Effector memory CD4-positive, alpha-beta T cell (primary cell): Measurements from ENCODE around the gene TMEM185B.

Experiments used
- DNase-seq, 3 donors: peaks; one replicate each; pipeline ENCODE4 v3.0.0-alpha.2; 2020
- H3K27ac ChIP-seq: 2 replicates; pipeline ENCODE4 v1.7.0; 2013; ENCODE audit warnings: mild to moderate bottlenecking, low read length, moderate library complexity; ENCODE audit not compliant: insufficient read depth, poor library complexity, severe bottlenecking
- H3K27me3 ChIP-seq: replicated peaks from 2 replicates; pipeline ENCODE4 v1.7.0; 2013; ENCODE audit warnings: mild to moderate bottlenecking, low read length; ENCODE audit not compliant: insufficient read depth, control insufficient read depth, poor library complexity, severe bottlenecking
- H3K36me3 ChIP-seq: 2 replicates; pipeline ENCODE4 v1.7.0; 2013; ENCODE audit warnings: mild to moderate bottlenecking, low read length, moderate library complexity; ENCODE audit not compliant: control insufficient read depth, insufficient read depth
- H3K4me1 ChIP-seq: 2 replicates; pipeline ENCODE4 v1.7.0; 2013; ENCODE audit warnings: low read length, mild to moderate bottlenecking; ENCODE audit not compliant: control insufficient read depth, insufficient read depth, poor library complexity, severe bottlenecking
- H3K4me3 ChIP-seq: 2 replicates; pipeline ENCODE4 v1.7.0; 2013; ENCODE audit warnings: low read length, low read depth, mild to moderate bottlenecking; ENCODE audit not compliant: insufficient read depth, poor library complexity, severe bottlenecking
- H3K9me3 ChIP-seq: 2 replicates; pipeline ENCODE4 v1.7.0; 2013; ENCODE audit warnings: mild to moderate bottlenecking, low read length, moderate library complexity; ENCODE audit not compliant: control insufficient read depth

TMEM185B gene

GRCh38 chr2:120252225-120253020 lies 29.2 kb upstream of the TMEM185B start, which contains the start of gene RALB:
TSS of gene RALB (plus strand) at chr2:120252852. CDS start at chr2:120278665, 25,813 bp downstream.
- Histone ChIP-seq H3K27ac (peak within 1 kb of the TSS; percentile 81), H3K4me3 (peak within 1 kb of the TSS; percentile 100), H3K27me3 (no peaks in the 10 kb centered on the region), H3K9me3 (no peaks in the 10 kb centered on the region), H3K4me1 (peaks cover 8% of the 10 kb centered on the region), H3K36me3 (no peaks in the 10 kb centered on the region)
- peak; percentile 97 to 98 (median 98) for DNase-seq

GRCh38 chr2:120251880-120252224 lies 28.7 kb upstream of the TMEM185B start:
- peaks cover 8% of the 10 kb centered on the region for H3K4me1 ChIP-seq
- H3K9me3 ChIP-seq, result no peaks in the 10 kb centered on the region
- no peaks in the 10 kb centered on the region for H3K36me3 ChIP-seq
- DNase-seq, result no peak
- H3K27ac ChIP-seq, result peak overlapping the region; percentile 81
- H3K27me3 ChIP-seq, result no peaks in the 10 kb centered on the region
- H3K4me3 ChIP-seq, result peak overlapping the region; percentile 100

DNA sequence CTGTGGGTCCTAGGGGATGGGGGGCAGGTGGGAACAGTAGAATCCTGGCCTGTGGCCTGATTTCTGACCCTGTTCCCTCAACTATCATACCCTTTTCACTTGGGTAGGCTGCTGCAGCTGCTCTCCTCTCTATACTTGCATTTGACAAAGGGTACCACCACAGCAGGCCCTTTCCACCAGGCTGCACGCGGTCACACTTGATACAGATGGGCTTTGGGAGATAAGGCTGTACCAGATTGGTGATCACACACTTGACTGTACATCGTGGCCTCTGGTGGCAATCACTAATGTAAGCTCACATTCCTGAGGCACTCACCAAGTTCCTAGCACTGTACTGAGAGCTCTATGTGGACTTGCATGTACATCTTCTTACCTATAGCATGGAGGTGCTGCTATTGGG lies 27.9 kb upstream of the TMEM185B start:
- peaks cover 8% of the 10 kb centered on the region for H3K4me1 ChIP-seq
- H3K4me3 ChIP-seq, result no peak overlapping the region
- no peak for DNase-seq
- no peaks in the 10 kb centered on the region for H3K9me3 ChIP-seq
- no peaks in the 10 kb centered on the region for H3K27me3 ChIP-seq
- no peak overlapping the region for H3K27ac ChIP-seq
- no peaks in the 10 kb centered on the region for H3K36me3 ChIP-seq

- Histone ChIP-seq H3K9me3 (no peaks in the 10 kb centered on the region), H3K4me1 (peaks cover 8% of the 10 kb centered on the region)
Observed at GRCh38 chr2:120250640-120251039, 27.4 kb upstream of the TMEM185B start.

DNA sequence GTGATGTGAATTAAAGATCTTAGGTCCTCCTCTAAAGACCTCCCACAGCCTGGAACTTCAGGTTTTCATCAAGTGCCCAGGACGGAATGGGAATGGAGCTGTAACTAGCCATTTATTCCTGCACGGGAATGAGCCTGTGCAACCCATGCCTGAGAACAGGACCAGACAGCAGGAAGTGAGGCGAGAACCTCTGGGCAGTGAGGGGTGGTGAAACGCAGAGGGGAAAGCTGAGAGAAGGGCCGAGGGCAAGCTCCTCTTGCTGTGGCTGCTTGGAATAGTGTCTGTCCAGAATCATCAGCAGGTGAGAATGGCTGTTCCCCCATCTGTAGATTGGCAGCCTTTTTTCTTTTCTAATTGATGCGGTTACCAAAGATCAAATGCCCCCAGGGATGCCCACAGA lies 24.7 kb upstream of the TMEM185B start:
- Histone ChIP-seq H3K9me3 (no peaks in the 10 kb centered on the region), H3K27me3 (no peaks in the 10 kb centered on the region), H3K27ac (no peak overlapping the region), H3K4me1 (no peaks in the 10 kb centered on the region), H3K36me3 (no peaks in the 10 kb centered on the region), H3K4me3 (no peak overlapping the region)
- DNase-seq, result no peak

More at GRCh38 chr2:120250640-120251039, 27.4 kb upstream of the TMEM185B start:
- Histone ChIP-seq H3K27ac (no peak overlapping the region), H3K4me3 (no peak overlapping the region), H3K36me3 (no peaks in the 10 kb centered on the region), H3K27me3 (no peaks in the 10 kb centered on the region)
- no peak for DNase-seq

GRCh38 chr2:120246546-120247300 lies 23.5 kb upstream of the TMEM185B start:
- Histone ChIP-seq H3K27me3 (no peaks in the 10 kb centered on the region), H3K4me1 (no peaks in the 10 kb centered on the region), H3K36me3 (no peaks in the 10 kb centered on the region), H3K27ac (no peak overlapping the region), H3K9me3 (no peaks in the 10 kb centered on the region), H3K4me3 (no peak overlapping the region)
- no peak for DNase-seq

DNA sequence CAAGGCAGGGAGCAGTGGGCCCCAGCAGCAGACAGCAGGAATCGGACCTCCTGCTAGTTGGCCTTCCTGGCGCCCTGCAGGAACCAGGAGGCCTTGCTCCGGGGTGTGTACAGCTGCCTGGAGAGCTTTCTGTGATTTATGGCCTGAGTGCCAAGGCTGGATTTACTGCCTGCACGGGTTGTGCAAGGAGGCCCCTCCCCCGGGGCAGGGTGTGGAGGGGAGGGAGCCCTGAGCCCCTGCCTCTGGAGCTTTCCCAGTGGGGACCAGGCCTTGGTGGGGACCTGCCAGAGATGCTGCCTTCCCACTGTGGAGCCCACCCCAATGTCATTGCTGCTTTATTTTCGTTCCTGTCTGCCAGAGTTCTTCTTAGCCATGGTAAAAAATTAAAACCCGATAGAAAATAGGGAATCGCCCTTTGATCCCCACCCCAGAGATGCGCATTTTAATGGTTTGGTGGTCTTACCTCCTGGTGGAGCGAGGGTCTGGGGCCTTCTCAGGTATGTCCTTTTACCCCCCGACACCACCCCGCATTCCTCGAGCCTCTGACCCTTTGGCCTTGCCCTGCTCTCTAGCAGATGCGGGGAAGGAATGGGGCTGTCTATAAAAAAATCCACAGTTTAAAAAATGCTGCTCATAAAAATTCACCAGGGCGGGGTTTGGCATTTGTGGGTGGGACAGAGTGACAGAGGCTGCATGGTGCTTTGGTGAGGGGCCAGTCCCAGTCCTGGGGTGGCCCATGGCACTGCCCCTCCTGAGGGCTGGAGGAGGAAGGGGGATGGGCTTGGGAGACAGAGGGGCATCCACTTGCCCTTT lies 22.5 kb upstream of the TMEM185B start:
- Histone ChIP-seq H3K27ac (no peak overlapping the region), H3K36me3 (no peaks in the 10 kb centered on the region), H3K9me3 (no peaks in the 10 kb centered on the region), H3K4me3 (no peak overlapping the region), H3K27me3 (no peaks in the 10 kb centered on the region), H3K4me1 (no peaks in the 10 kb centered on the region)
- no peak for DNase-seq

DNA sequence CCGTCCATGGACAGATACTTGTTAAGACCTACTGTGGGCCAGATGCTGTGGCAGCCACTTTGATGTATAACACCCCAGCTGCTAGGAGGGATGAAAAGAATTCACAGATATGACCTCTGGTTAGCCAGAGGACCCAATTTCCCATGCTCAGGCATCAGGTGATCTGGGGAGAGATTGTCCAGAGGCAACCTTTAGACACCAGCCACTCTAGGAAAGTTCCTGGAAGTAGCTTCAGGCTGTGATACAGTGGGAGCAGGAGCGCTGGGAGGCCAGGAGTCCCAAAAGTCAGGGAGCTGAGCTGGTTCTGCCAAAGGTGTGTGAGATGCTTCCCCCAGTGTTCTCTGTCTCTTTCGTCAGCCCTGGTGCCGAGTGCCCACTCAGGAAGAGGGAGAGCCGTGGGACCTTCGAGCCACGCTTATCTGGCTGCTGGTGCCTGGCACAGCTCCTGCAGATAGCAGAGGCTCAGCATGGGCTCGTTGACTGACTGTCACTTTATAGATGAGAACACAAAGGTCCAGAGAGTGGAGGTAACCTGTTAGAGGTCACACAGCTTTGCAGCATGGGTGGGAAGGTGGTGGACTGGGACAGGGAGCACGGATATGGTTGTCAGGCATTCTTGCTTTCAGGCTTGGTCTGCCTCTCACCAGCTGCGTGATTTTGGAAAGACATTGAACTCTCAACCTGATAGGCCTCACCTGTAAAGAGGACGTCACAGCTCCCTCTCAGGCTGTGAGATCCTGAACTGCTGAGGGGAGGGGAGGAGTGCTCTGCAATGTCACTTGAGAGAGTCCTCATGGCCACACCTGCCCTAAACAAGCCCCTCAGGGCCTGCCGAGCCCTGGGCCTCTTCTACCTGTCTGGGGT lies 21.7 kb upstream of the TMEM185B start:
- Histone ChIP-seq H3K9me3 (no peaks in the 10 kb centered on the region), H3K36me3 (no peaks in the 10 kb centered on the region), H3K27me3 (no peaks in the 10 kb centered on the region), H3K4me3 (no peak overlapping the region), H3K4me1 (no peaks in the 10 kb centered on the region), H3K27ac (no peak overlapping the region)
- no peak for DNase-seq

GRCh38 chr2:120243875-120244553 lies 20.8 kb upstream of the TMEM185B start:
- Histone ChIP-seq H3K9me3 (no peaks in the 10 kb centered on the region), H3K4me1 (no peaks in the 10 kb centered on the region), H3K27me3 (no peaks in the 10 kb centered on the region), H3K27ac (no peak overlapping the region), H3K36me3 (no peaks in the 10 kb centered on the region), H3K4me3 (no peak overlapping the region)
- no peak for DNase-seq
